Measurements from ENCODE around the gene KCTD11. TPM values are rescaled to one million over a fixed set of nuclear protein-coding genes. Genes with fewer than 3 reads are reported as not detected.
A peak's percentile ranks its signal among the peaks of the same experiment; 100 is the strongest.

Gene KCTD11
- polyA plus RNA-seq, 10 donors: 5.8 to 10.3 (median 7.5) TPM

DNA sequence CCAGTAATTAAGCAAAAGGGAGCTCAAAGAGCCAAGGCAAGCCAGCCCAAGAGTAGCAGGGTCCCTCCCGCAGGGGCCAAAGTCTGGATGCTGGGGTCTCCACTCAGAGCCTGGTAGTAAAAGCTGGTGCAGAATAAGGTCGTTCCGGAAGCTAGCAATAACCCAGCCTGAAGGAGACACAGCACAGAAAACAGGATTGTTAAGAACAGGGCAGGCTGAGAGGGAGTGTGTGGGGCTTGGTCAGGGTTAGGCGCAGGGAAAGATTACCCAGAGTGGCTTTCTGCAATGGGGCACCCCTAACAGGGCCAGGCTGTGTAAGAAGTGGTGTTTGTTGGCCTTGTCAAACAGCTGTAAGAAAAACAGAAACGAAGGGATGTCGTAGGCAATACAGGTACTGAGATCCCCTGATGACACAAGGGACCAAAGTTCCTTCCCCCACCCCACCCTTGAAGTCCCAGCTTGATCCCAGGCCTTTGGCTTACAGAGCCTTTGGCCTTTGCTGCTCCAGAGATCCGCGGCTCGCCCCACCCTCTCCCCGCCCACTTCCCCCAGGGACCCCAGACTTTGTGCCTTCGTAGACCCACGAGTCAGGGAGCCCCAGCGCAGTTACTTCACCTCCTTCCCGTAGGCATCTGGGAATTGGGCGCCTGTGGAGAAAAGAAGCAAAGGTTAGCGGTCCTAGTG is 51.2 kb downstream of the KCTD11 start:
- DNase-seq: no peak

- no peak for DNase-seq
Observed at GRCh38 chr17:7403727-7403976, 51.7 kb downstream of the KCTD11 start.

DNA sequence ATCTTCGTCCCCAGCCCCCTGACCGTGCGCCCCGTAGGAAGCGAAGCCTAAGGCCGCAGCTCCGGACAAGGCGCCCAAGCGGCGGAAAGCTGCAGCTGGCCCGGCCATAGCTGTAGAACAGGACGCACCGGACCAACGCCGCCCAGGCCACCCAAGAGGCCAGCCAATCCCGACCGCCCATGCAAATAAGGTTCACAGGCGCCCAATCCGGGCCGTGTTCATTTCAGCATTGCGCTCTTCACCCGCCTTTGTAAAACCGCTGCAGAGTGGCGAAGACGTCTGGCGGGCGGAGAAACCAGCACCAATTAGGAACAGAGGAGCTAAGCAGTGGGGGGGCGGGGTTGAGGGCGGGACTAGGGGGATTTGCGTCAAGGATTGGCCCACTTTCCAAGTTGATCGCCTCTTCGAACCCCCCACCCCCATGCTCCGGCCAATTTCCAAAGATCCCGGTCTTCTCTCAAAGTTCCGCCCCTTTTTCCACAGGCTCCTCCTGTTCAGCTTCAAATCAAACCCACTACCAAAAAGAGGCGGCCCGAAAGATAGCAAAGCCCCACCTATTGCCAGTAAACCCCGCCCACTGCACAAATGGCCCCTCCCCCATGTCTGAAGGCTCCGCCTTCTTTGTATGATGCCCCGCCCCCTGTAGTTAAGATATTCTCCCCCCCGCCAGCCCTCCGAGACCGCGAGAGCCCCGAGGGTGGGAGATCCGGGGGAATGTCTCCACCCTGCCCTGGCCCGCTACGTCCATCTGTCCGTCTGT is 52.2 kb downstream of the KCTD11 start, which contains the start of gene TMEM256:
TSS of gene TMEM256 (minus strand) at position 121 of the 760 bp plus-strand sequence. CDS start at position 108, 13 bp downstream.
- peak; percentile 99 to 100 (median 99) for DNase-seq

Other genes starting within 250 kb of the KCTD11 start
- gene ASGR2, start 237.3 kb upstream of the KCTD11 start, polyA plus RNA-seq (ENCODE audit: insufficient read length in 10 of 10): under 1 TPM in 9 of 10 donors, not detected in 1; 0.15 to 0.40 (median 0.34) TPM
- gene ASGR1, start 172.8 kb upstream of the KCTD11 start, polyA plus RNA-seq (ENCODE audit: insufficient read length in 10 of 10): 1 to 10 TPM; 1.6 to 6.5 (median 2.3) TPM
- gene DLG4, start 132.3 kb upstream of the KCTD11 start, polyA plus RNA-seq (ENCODE audit: insufficient read length in 10 of 10): 10 to 100 TPM; 15.3 to 31.0 (median 21.1) TPM
- 100 to 1,000 TPM; 178 to 376 (median 256) TPM for gene ACADVL, start 132.2 kb upstream of the KCTD11 start, polyA plus RNA-seq (ENCODE audit: insufficient read length in 10 of 10)
- 10 to 100 TPM; 24.5 to 40.5 (median 34.9) TPM for gene DVL2, start 117.6 kb upstream of the KCTD11 start, polyA plus RNA-seq (ENCODE audit: insufficient read length in 10 of 10)
- 10 to 100 TPM; 28.1 to 46.1 (median 34.4) TPM for gene PHF23, start 112.7 kb upstream of the KCTD11 start, polyA plus RNA-seq (ENCODE audit: insufficient read length in 10 of 10)
- 100 to 1,000 TPM; 271 to 406 (median 306) TPM for gene GABARAP, start 109.7 kb upstream of the KCTD11 start, polyA plus RNA-seq (ENCODE audit: insufficient read length in 10 of 10)
- gene CTDNEP1, start 100.4 kb upstream of the KCTD11 start, polyA plus RNA-seq (ENCODE audit: insufficient read length in 10 of 10): 100 to 1,000 TPM; 153 to 190 (median 180) TPM
- 10 to 100 TPM; 31.9 to 64.8 (median 35.7) TPM for gene ELP5, start 99.9 kb upstream of the KCTD11 start, polyA plus RNA-seq (ENCODE audit: insufficient read length in 10 of 10)
- gene CLDN7, start 89.7 kb upstream of the KCTD11 start, polyA plus RNA-seq (ENCODE audit: insufficient read length in 10 of 10): 1 to 10 TPM in 5 of 10 donors, under 1 TPM in 5; 0.47 to 3.0 (median 1.1) TPM
- 10 to 100 TPM in 9 of 10 donors, 1 to 10 TPM in 1; 7.7 to 32.4 (median 26.1) TPM for gene SLC2A4, start 70.4 kb upstream of the KCTD11 start, polyA plus RNA-seq (ENCODE audit: insufficient read length in 10 of 10)
- 1 to 10 TPM; 1.2 to 4.2 (median 1.9) TPM for gene YBX2, start 57.5 kb upstream of the KCTD11 start, polyA plus RNA-seq (ENCODE audit: insufficient read length in 10 of 10)
- 100 to 1,000 TPM; 225 to 344 (median 294) TPM for gene EIF5A, start 44.5 kb upstream of the KCTD11 start, polyA plus RNA-seq (ENCODE audit: insufficient read length in 10 of 10)
- gene GPS2, start 36.8 kb upstream of the KCTD11 start, polyA plus RNA-seq (ENCODE audit: insufficient read length in 10 of 10): 10 to 100 TPM; 49.3 to 70.2 (median 58.7) TPM
- 10 to 100 TPM; 13.6 to 20.6 (median 18.6) TPM for gene NEURL4, start 22.8 kb upstream of the KCTD11 start, polyA plus RNA-seq (ENCODE audit: insufficient read length in 10 of 10)
- gene ACAP1, start 15.6 kb upstream of the KCTD11 start, polyA plus RNA-seq (ENCODE audit: insufficient read length in 10 of 10): 10 to 100 TPM in 2 of 10 donors, 1 to 10 TPM in 8; 5.3 to 19.6 (median 8.5) TPM
- gene TMEM95, start 3.0 kb downstream of the KCTD11 start, polyA plus RNA-seq (ENCODE audit: insufficient read length in 10 of 10): not detected
- gene TNK1, start 28.9 kb downstream of the KCTD11 start, polyA plus RNA-seq (ENCODE audit: insufficient read length in 10 of 10): 1 to 10 TPM in 2 of 10 donors, under 1 TPM in 7, not detected in 1; 0.22 to 1.4 (median 0.69) TPM
- 10 to 100 TPM; 20.4 to 35.0 (median 27.2) TPM for gene PLSCR3, start 42.4 kb downstream of the KCTD11 start, polyA plus RNA-seq (ENCODE audit: insufficient read length in 10 of 10)
- gene TMEM256, start 51.9 kb downstream of the KCTD11 start, polyA plus RNA-seq (ENCODE audit: insufficient read length in 10 of 10): 10 to 100 TPM; 49.0 to 60.9 (median 54.0) TPM
- gene NLGN2, start 55.7 kb downstream of the KCTD11 start, polyA plus RNA-seq (ENCODE audit: insufficient read length in 10 of 10): 10 to 100 TPM; 19.9 to 33.1 (median 25.5) TPM
- gene SPEM1, start 68.2 kb downstream of the KCTD11 start, polyA plus RNA-seq (ENCODE audit: insufficient read length in 10 of 10): not detected
- not detected for gene SPEM2, start 73.5 kb downstream of the KCTD11 start, polyA plus RNA-seq (ENCODE audit: insufficient read length in 10 of 10)
- gene SPEM3, start 76.7 kb downstream of the KCTD11 start, polyA plus RNA-seq (ENCODE audit: insufficient read length in 10 of 10): under 1 TPM in 1 of 10 donors, not detected in 9; 0.04 TPM
- 1 to 10 TPM in 4 of 10 donors, under 1 TPM in 6; 0.52 to 1.4 (median 0.92) TPM for gene TMEM102, start 83.3 kb downstream of the KCTD11 start, polyA plus RNA-seq (ENCODE audit: insufficient read length in 10 of 10)
- 1 to 10 TPM; 1.3 to 5.1 (median 3.1) TPM for gene FGF11, start 87.3 kb downstream of the KCTD11 start, polyA plus RNA-seq (ENCODE audit: insufficient read length in 10 of 10)
- gene CHRNB1, start 92.9 kb downstream of the KCTD11 start, polyA plus RNA-seq (ENCODE audit: insufficient read length in 10 of 10): 10 to 100 TPM; 51.8 to 85.8 (median 71.8) TPM
- gene ZBTB4, start 127.5 kb downstream of the KCTD11 start, polyA plus RNA-seq (ENCODE audit: insufficient read length in 10 of 10): 10 to 100 TPM; 22.1 to 27.1 (median 24.9) TPM
- under 1 TPM in 8 of 10 donors, not detected in 2; 0.16 to 0.59 (median 0.20) TPM for gene SLC35G6, start 129.3 kb downstream of the KCTD11 start, polyA plus RNA-seq (ENCODE audit: insufficient read length in 10 of 10)
- gene POLR2A, start 132.2 kb downstream of the KCTD11 start, polyA plus RNA-seq (ENCODE audit: insufficient read length in 10 of 10): 10 to 100 TPM; 50.2 to 72.7 (median 58.4) TPM
- 10 to 100 TPM; 22.2 to 38.2 (median 29.8) TPM for gene TNFSF12, start 196.9 kb downstream of the KCTD11 start, polyA plus RNA-seq (ENCODE audit: insufficient read length in 10 of 10)
- 1 to 10 TPM; 2.4 to 6.3 (median 4.0) TPM for gene TNFSF13, start 206.6 kb downstream of the KCTD11 start, polyA plus RNA-seq (ENCODE audit: insufficient read length in 10 of 10)
- gene SENP3, start 209.8 kb downstream of the KCTD11 start, polyA plus RNA-seq (ENCODE audit: insufficient read length in 10 of 10): 10 to 100 TPM; 34.8 to 44.0 (median 39.9) TPM
- 10 to 100 TPM; 23.6 to 41.0 (median 27.5) TPM for gene CD68, start 227.5 kb downstream of the KCTD11 start, polyA plus RNA-seq (ENCODE audit: insufficient read length in 10 of 10)
- 10 to 100 TPM; 41.0 to 62.0 (median 48.0) TPM for gene MPDU1, start 231.7 kb downstream of the KCTD11 start, polyA plus RNA-seq (ENCODE audit: insufficient read length in 10 of 10)
- gene SOX15, start 237.9 kb downstream of the KCTD11 start, polyA plus RNA-seq (ENCODE audit: insufficient read length in 10 of 10): 1 to 10 TPM; 1.1 to 4.3 (median 2.0) TPM

Data from muscle of back (tissue), 11 donors.